Central memory CD4-positive, alpha-beta T cell (primary cell): ENCODE data around the gene DCLRE1B.

Experiments
- DNase-seq: peaks from one replicate; pipeline ENCODE4 v3.0.0; 2022

DCLRE1B gene

GRCh38 chr1:113887402-113888175 lies 17.5 kb upstream of the DCLRE1B start, which contains the start of gene BCL2L15:
Gene BCL2L15 (minus strand): TSS chr1:113887581. CDS start chr1:113887375, 206 bp downstream.
- DNase-seq = no peak

GRCh38 chr1:113890816-113891215 lies 14.3 kb upstream of the DCLRE1B start:
- no peak for DNase-seq

- DNase-seq = no peak
Observed at GRCh38 chr1:113891631-113892220, 13.4 kb upstream of the DCLRE1B start.

GRCh38 chr1:113893267-113893666 lies 11.9 kb upstream of the DCLRE1B start:
- DNase-seq = no peak

GRCh38 chr1:113895098-113895497 lies 10.0 kb upstream of the DCLRE1B start:
- DNase-seq = no peak

- no peak for DNase-seq
Observed at GRCh38 chr1:113895961-113896360, 9.2 kb upstream of the DCLRE1B start.

GRCh38 chr1:113898241-113898814 lies 6.8 kb upstream of the DCLRE1B start:
- DNase-seq = no peak

- DNase-seq = no peak
Observed at GRCh38 chr1:113899111-113899510, 6.0 kb upstream of the DCLRE1B start.

GRCh38 chr1:113901191-113901590 lies 3.9 kb upstream of the DCLRE1B start:
- no peak for DNase-seq

GRCh38 chr1:113903501-113904292 lies 1.4 kb upstream of the DCLRE1B start:
- no peak for DNase-seq

GRCh38 chr1:113904293-113904673 lies 843 bp upstream of the DCLRE1B start:
- no peak for DNase-seq

- no peak for DNase-seq
Observed at GRCh38 chr1:113905435-113905861, 322 bp downstream of the DCLRE1B start.

GRCh38 chr1:113912594-113913311 lies 7.6 kb downstream of the DCLRE1B start:
- DNase-seq = no peak

GRCh38 chr1:113913312-113913668 lies 8.2 kb downstream of the DCLRE1B start:
- DNase-seq = no peak

- DNase-seq = no peak
Observed at GRCh38 chr1:113913887-113914664, 8.9 kb downstream of the DCLRE1B start.

- DNase-seq = no peak
Observed at GRCh38 chr1:113916974-113917373, 11.8 kb downstream of the DCLRE1B start.

- DNase-seq = no peak
Observed at GRCh38 chr1:113917400-113918082, 12.4 kb downstream of the DCLRE1B start.

- DNase-seq = no peak
Observed at GRCh38 chr1:113918243-113918642, 13.1 kb downstream of the DCLRE1B start.

- DNase-seq = no peak
Observed at GRCh38 chr1:113922957-113923356, 17.8 kb downstream of the DCLRE1B start.

GRCh38 chr1:113924473-113924872 lies 19.3 kb downstream of the DCLRE1B start:
- no peak for DNase-seq
